ENCODE results near the gene ATP1B2.

DNA sequence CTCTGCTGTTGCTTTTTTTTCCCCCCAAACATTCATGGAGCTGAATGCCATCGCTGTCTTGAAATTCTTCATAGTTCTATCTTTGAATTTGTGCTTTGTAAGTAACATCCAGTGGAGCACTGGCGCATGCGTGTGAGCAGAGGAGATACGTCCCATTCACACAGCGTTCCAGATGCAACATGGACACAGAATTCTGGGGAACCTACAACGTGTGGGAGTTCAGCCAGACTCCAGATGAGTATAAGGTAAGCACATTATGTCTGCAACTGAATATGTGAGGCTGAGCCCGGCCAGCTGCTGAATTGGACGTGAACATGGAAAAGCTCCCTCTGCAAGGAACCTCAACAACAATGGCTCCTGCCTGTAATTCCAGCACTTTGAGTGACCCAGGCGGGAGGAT is 4.3 kb upstream of the ATP1B2 start:
- TF ChIP-seq POLR2AphosphoS5 (IDR thresholded peaks at IDR 0.05; ENCODE audit: insufficient read depth in 1 of 2, low read depth in 1 of 2), result no peak
- TF ChIP-seq, protein P1, sequence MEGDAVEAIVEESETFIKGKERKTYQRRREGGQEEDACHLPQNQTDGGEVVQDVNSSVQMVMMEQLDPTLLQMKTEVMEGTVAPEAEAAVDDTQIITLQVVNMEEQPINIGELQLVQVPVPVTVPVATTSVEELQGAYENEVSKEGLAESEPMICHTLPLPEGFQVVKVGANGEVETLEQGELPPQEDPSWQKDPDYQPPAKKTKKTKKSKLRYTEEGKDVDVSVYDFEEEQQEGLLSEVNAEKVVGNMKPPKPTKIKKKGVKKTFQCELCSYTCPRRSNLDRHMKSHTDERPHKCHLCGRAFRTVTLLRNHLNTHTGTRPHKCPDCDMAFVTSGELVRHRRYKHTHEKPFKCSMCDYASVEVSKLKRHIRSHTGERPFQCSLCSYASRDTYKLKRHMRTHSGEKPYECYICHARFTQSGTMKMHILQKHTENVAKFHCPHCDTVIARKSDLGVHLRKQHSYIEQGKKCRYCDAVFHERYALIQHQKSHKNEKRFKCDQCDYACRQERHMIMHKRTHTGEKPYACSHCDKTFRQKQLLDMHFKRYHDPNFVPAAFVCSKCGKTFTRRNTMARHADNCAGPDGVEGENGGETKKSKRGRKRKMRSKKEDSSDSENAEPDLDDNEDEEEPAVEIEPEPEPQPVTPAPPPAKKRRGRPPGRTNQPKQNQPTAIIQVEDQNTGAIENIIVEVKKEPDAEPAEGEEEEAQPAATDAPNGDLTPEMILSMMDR (IDR thresholded peaks at IDR 0.05), result no peak

All from vagina (tissue), 2 donors.